Stimulated activated CD4-positive, alpha-beta T cell treated with anti-CD3 and anti-CD28 coated beads, TNF-alpha, amount 100 ng/mL, for 1 hour (primary cell): ENCODE data around the gene ALDH8A1.
A peak's percentile ranks its signal among the peaks of the same experiment; 100 is the strongest.

ENCODE experiments used
- DNase-seq, 3 donors: peaks; one replicate each; pipeline ENCODE4 v3.0.0-alpha.2; 2020; ENCODE audit warnings: low read depth in 3 of 3, low spot score in 1 of 3

ALDH8A1 gene

GRCh38 chr6:134949927-134950326 is at the start of gene ALDH8A1:
Gene ALDH8A1 (minus strand): TSS chr6:134950101. CDS start chr6:134950053, 48 bp downstream.
- DNase-seq, result no peak

GRCh38 chr6:134999107-134999506 is 49.2 kb upstream of the ALDH8A1 start:
- no peak for DNase-seq

DNA sequence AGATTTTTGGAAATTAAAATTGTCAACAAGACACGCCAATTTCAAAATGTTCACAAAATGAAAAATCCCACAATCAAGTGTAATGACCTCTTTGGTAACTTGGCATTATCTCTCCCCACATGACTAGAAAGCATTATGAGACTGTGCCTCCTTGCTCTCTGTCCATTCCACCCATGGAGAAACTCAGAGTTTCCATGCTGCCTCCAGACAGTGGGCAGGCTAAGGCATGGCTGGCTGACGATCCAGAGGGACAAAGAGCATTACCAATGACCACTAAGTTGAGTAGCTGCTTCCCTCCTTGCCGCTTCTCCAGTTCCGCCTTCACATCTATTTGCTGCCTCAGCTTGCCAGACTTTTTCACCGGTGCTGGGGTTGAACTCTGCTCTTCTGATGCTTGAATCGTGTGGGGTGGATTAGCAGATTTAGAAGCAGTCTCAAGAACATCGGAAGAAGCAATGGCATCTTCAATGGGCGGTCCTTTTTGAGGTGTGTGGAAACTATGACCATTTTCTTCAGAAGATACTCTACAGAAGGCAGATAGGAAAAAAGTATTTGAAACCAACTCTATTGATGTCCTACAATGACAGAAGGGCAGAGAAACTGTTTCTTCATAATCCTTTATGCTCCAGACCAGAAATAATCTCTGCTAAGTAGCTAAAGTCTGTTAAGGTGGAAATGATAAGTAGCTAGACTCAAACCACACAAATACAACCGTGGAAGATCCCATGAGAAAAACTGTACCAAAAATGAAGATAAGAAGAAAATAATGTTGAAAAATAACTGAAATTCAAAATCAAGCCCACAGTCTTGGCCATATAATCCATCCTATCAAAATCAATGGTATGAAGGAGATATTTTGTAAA is 47.5 kb upstream of the ALDH8A1 start:
- DNase-seq, result no peak

- DNase-seq, result no peak
Observed at GRCh38 chr6:134995536-134995935, 45.6 kb upstream of the ALDH8A1 start.

GRCh38 chr6:134994431-134994830 is 44.5 kb upstream of the ALDH8A1 start:
- DNase-seq, result no peak

- no peak for DNase-seq
Observed at GRCh38 chr6:134992155-134992554, 42.3 kb upstream of the ALDH8A1 start.

DNA sequence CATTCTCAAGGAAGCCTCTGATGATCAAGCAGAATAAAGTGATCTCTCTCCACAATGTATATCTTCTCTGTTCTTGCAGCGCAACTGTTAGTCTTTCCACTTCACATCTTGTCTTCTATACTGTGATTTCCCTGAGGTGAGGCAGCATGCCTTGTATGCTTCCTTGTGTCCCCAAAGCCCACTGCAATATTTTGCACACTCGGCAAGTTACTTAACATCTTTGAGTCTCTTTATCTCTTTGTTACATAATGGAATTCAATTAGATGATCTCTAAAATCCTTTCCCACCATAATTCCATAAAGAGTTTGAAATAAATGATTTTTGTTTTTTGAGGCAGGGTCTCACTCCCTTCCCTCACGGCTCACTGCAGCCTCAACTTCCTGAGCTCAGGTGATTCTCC is 40.4 kb upstream of the ALDH8A1 start:
- no peak for DNase-seq

GRCh38 chr6:134984821-134985220 is 34.9 kb upstream of the ALDH8A1 start:
- no peak for DNase-seq

DNA sequence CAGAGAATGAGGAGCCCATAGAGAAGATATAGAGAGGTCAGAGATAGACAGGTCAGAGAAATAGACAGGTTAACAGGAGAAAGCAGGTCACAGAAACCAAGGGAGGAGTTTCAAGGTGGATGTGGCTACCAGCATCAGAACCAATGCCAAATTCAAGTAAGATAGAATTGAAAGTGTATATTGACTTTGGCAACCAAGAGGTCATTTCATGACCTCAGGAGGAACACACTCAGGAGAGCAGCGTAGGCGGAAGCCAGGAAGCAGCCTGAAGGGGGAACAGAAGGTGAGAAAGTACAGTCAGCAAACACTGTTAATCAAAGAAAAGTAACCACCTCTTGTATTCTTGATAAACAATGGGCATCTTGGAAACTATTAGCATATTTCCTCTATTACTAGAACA is 33.9 kb upstream of the ALDH8A1 start:
- no peak for DNase-seq

DNA sequence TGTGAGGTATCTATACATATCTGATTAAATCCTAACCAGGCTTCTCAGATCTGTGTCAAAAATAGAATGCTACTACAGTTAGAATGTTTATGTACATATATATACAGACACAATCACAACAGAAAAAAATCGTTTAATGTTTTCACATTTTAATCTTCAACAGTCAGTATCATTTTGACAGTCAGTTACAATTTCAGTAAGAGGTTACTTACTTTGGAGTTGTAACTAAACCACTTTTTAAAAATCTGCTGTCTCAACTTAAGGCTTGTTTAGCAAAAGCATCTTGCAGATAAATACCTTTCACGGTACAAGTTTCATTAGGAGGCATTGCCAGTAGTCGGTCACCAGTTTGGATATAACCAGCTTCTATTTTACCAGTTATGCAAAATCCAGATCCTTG is 32.3 kb upstream of the ALDH8A1 start:
- no peak for DNase-seq

DNA sequence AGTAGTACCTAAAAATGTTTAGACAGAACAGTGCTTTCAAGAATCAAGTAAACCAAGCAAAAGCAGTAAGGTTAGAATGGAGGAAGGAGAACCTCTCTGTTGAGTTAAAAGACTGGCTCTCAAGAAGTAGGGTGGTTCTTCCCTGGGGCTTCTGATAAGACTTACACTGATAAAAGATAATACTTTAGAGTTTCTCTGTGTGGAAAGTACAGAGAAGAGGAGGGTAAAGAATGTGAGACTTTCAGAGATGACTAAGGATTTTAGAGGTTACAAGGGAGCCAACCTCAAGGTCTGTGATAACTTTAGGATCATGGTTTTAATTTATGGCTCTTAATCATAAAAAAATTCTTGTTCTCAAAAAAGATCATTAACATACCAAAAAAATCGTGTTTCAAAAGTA is 30.9 kb upstream of the ALDH8A1 start:
- no peak for DNase-seq

GRCh38 chr6:134979142-134979541 is 29.2 kb upstream of the ALDH8A1 start:
- DNase-seq, result peak in 1 of 3 donors; percentile 27

GRCh38 chr6:134974370-134974769 is 24.5 kb upstream of the ALDH8A1 start:
- DNase-seq, result no peak

- DNase-seq, result no peak
Observed at GRCh38 chr6:134967711-134968110, 17.8 kb upstream of the ALDH8A1 start.

GRCh38 chr6:134964451-134965203 is 14.7 kb upstream of the ALDH8A1 start:
- DNase-seq, result no peak

GRCh38 chr6:134962421-134962820 is 12.5 kb upstream of the ALDH8A1 start:
- no peak for DNase-seq

DNA sequence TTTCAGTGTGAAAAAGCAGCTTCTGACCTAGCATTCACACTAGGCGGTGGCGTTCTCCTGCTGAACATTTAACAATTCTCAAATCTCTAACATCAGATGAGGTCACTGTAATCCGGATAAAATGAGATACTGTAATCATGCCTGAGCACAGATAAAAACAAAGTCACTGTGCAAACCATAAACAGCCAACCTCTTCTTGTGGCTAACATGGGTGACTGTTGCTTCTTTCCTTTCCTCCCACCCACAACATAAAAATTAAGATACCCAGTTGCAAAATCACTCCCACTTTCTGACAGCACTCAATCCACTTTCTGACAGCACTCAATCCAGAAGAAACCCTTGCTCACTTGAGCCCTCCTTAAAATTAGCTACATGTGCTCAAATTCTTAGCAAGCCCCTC is 11.5 kb upstream of the ALDH8A1 start:
- no peak for DNase-seq

- DNase-seq, result no peak
Observed at GRCh38 chr6:134959603-134960002, 9.7 kb upstream of the ALDH8A1 start.

GRCh38 chr6:134956676-134957075 is 6.8 kb upstream of the ALDH8A1 start:
- no peak for DNase-seq

DNA sequence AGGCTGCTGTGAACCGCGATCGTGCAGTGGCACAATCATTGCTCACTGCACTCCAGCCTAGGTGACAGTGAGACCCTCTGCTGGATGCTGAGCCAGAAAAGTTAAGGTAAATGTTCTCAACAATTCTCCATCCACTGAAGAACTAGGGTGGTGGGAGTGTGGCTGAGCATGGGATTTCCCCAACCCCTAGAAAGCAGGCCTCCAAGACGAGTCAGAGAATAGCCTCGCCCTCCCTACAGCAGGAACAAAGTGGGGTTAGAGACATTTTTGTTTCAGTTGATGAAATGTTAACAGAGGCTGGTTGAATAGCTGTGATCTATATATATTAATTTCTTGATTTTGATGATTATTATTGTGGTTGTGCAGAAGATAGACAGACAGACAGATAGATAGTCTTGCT is 6.1 kb upstream of the ALDH8A1 start:
- no peak for DNase-seq

DNA sequence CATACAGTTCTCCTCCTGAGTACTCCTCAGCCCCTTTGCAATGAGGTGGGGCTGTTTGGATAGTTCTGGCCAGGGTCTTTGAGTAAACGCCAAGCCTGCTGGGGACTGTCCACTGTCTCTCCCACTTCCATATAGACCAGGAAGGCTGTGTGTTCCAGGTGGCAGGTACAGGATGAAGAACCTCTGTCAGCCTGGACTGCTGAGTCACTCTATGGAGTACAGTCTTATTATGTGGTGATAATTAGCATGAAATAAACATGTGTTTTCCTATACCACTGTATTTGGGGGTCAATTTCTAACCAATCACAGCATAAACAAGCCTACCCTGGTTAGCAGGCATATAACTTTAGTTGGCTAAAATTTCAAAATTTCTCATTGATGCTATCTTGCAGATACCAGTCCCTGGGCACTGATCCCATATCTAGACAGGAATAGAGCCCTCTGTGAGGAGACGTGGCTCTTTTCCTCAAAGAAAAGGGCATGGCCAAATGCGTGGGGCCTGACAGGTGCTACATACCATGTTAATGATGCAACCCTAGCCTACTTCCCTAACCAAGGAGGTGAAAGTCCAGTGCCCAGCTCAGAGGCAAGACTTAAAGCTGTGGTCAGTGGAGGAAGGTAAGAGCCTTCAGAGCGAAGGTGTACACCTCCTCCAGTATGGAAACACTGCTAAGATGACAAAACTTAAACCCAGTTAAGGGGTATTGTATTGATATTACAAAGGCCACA is 4.5 kb upstream of the ALDH8A1 start:
- no peak for DNase-seq
